Fibroblast of villous mesenchyme (primary cell): ENCODE measurements around the gene ARAP2. TPM values are rescaled to one million over a fixed set of nuclear protein-coding genes. Genes with fewer than 3 reads are reported as not detected.
A peak's percentile ranks its signal among the peaks of the same experiment; 100 is the strongest.

Experiments
- DNase-seq: peaks from one replicate; pipeline ENCODE4 v3.0.0-alpha.2; 2010; ENCODE audit warnings: low read depth
- H3K4me3 ChIP-seq: 2 replicates; pipeline ENCODE4 v1.5.1; 2011; ENCODE audit warnings: low read depth, mild to moderate bottlenecking, low read length
- CTCF ChIP-seq: IDR thresholded peaks from 2 replicates; pipeline ENCODE4 v1.5.1; 2012; ENCODE audit warnings: low read depth, mild to moderate bottlenecking, low read length; ENCODE audit not compliant: insufficient read depth
- total RNA-seq: library from RNA; depleted of rRNA; stranded (reverse); fragments of >200 nt; gene quantifications from 2 replicates; pipeline ENCODE4 v1.2.3, GENCODE V29; 2012

Gene ARAP2
- total RNA-seq, 1 donor: 11.2 TPM

- no peak overlapping the region for H3K4me3 ChIP-seq
- TF ChIP-seq CTCF: no peak
- no peak for DNase-seq
These were observed 33.2 kb upstream of the ARAP2 start for GRCh38 chr4:36277533-36277932.

- DNase-seq: no peak
- no peak overlapping the region for H3K4me3 ChIP-seq
- TF ChIP-seq CTCF: no peak
These were observed 29.8 kb upstream of the ARAP2 start for GRCh38 chr4:36274158-36274557.

- DNase-seq: peak; percentile 22
- H3K4me3 ChIP-seq: no peak overlapping the region
- TF ChIP-seq CTCF: no peak
These were observed 29.0 kb upstream of the ARAP2 start for GRCh38 chr4:36273276-36273675.

GRCh38 chr4:36269533-36270173 is 25.3 kb upstream of the ARAP2 start:
- no peak for DNase-seq
- TF ChIP-seq CTCF: no peak
- H3K4me3 ChIP-seq: no peak overlapping the region

- no peak for DNase-seq
- TF ChIP-seq CTCF: no peak
- H3K4me3 ChIP-seq: no peak overlapping the region
These were observed 24.8 kb upstream of the ARAP2 start for GRCh38 chr4:36269101-36269500.

- TF ChIP-seq CTCF: no peak
- no peak for DNase-seq
- no peak overlapping the region for H3K4me3 ChIP-seq
These were observed 23.4 kb upstream of the ARAP2 start for GRCh38 chr4:36267486-36268268.
